Fibroblast of mammary gland (primary cell): Measurements from ENCODE around the gene PPP1R13B.

Source experiments
- DNase-seq: peaks from one replicate; pipeline ENCODE4 v3.0.0-alpha.2; 2010; ENCODE audit warnings: low read depth
- H3K4me3 ChIP-seq: 2 replicates; pipeline ENCODE4 v1.5.1; 2011; ENCODE audit warnings: low read depth, mild to moderate bottlenecking, low read length, moderate library complexity; ENCODE audit not compliant: control insufficient read depth
- TF ChIP-seq, protein P1 (sequence below): conservative IDR thresholded peaks from 2 replicates; pipeline ENCODE4 v1.5.1; 2011; ENCODE audit warnings: low read depth, low read length, inconsistent platforms; ENCODE audit not compliant: control insufficient read depth, insufficient read depth

The PPP1R13B gene

DNA sequence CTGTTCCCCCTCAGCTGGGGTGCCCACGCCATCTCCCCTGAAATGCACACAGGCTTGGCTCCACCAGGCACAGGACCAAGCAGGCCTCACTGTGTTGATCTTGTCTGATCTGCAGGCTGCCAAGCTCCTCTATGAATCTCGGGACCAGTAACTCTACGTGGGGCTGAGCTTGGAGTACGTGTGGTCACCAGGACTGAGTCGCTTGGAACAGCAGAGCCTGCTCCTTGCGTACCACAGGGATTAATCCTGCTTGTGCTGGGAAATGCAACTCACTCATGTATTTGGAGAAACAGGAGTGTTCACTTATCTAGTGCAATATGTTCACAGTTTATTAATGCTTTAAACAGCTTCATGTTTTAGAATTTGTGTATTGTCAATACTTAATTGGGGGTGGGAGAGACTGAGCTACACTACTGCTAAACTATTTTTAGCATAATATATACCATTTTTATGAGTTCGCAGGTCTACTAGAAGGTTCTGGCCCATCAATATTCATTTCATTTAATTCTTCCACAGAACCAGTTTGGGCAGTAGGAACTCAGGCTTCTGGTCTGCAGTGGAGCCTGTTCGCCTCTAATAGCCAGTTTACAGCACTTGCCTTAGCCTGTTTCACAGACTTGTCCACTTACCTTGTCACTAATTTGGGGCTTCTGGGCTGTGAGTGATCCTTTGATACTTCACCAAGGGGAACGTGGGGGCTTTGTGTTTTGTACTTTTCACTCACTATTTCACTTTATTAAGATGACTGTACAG is 114.3 kb downstream of the PPP1R13B start:
- no peak for DNase-seq
- TF ChIP-seq, protein P1, sequence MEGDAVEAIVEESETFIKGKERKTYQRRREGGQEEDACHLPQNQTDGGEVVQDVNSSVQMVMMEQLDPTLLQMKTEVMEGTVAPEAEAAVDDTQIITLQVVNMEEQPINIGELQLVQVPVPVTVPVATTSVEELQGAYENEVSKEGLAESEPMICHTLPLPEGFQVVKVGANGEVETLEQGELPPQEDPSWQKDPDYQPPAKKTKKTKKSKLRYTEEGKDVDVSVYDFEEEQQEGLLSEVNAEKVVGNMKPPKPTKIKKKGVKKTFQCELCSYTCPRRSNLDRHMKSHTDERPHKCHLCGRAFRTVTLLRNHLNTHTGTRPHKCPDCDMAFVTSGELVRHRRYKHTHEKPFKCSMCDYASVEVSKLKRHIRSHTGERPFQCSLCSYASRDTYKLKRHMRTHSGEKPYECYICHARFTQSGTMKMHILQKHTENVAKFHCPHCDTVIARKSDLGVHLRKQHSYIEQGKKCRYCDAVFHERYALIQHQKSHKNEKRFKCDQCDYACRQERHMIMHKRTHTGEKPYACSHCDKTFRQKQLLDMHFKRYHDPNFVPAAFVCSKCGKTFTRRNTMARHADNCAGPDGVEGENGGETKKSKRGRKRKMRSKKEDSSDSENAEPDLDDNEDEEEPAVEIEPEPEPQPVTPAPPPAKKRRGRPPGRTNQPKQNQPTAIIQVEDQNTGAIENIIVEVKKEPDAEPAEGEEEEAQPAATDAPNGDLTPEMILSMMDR = no peak

DNA sequence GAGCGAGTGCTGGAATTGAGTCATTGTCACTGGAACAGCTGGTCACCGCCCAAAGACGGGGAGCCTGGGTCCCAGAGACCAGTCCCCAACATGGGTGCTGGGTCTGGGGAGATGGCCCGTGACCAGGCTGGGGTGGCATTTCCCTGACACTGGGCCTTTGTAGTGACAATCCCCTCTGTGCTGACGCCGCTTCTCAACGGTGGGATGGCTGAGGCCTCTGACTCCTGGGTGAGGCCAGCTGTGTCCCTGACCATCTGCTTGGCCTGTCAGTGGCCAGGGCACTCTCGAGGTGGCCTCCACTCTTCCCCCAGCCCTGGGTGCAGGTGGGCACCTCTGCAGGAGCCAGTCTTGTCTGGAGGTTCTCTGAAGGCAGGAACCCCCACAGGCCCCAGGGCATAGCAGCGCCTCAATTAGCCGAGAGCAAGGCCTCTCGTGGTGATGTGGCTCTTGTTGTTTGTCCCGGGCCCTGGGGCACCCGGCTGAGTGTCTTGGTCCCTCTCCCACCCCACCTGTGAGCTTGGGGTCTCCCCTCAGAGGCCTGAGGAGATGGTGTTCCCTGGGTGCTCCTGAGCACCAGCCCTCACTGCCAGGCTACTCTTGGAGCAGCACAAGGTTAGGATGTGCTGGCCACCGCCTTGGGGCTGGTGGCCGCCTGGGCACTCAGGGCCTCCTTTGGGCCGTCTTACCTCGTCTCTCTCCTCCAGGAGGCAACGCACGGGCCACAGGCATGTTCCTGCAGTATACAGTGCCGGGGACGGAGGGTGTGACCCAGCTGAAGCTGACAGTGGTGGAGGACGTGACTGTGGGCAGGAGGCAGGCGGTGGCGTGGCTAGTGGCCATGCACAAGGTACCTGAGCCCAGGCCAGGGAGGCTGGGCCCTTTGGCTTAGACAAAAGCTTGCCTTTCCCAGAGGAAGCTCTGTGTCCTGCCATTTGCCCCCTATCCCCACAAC is 115.2 kb downstream of the PPP1R13B start:
- H3K4me3 ChIP-seq = no peak overlapping the region
- no peak for DNase-seq
- TF ChIP-seq, protein P1 = no peak

More for the DNA sequence above, 114.3 kb downstream of the PPP1R13B start:
- H3K4me3 ChIP-seq = no peak overlapping the region

DNA sequence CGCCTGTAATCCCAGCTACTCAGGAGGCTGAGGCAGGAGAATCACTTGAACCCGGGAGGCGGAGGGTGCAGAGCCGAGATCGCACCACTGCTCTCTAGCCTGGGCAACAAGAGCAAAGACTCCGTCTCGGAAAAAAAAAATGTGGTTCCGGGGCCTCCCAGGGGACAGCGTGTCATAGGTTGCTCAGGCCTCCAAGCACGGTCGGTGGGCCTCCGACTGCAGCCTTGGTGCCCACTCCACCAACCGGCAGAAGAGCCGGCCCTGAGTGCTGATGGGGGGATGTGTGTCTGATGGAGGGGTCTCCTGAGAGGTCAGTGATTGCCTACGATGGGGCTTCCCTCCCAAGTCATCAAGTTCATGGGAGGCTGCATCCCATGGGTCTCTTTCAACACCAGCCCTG is 115.9 kb downstream of the PPP1R13B start:
- no peak for DNase-seq
- TF ChIP-seq, protein P1 = no peak
- H3K4me3 ChIP-seq = no peak overlapping the region

DNA sequence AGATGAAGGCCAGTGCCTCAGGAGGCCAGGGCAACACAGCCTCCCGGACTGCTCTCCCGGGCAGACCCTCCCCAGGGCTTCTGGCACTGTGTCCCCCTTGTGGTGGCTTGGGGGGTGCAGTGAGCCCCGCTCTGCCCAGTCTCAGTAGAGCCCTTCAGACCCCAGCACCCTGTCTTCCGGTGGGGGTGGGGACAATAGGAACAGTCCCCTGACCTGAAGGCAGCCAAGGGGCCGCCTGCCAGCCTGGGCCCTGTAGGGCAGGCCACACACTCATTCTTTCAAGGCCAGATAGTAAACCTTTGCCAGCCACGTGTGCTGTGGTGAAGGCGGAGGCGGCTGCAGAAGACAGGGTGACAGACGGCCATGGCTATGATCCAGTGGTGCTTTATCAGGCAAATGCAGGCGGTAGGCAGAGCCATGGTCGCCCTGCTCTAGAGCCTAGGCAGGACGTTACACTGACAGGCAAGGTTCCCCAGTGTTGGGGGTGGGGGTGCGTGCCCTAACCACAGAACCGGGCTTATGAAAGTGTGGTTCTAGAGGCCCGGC is 116.8 kb downstream of the PPP1R13B start:
- TF ChIP-seq, protein P1 = peak; percentile 4
- H3K4me3 ChIP-seq = no peak overlapping the region
- DNase-seq = no peak

DNA sequence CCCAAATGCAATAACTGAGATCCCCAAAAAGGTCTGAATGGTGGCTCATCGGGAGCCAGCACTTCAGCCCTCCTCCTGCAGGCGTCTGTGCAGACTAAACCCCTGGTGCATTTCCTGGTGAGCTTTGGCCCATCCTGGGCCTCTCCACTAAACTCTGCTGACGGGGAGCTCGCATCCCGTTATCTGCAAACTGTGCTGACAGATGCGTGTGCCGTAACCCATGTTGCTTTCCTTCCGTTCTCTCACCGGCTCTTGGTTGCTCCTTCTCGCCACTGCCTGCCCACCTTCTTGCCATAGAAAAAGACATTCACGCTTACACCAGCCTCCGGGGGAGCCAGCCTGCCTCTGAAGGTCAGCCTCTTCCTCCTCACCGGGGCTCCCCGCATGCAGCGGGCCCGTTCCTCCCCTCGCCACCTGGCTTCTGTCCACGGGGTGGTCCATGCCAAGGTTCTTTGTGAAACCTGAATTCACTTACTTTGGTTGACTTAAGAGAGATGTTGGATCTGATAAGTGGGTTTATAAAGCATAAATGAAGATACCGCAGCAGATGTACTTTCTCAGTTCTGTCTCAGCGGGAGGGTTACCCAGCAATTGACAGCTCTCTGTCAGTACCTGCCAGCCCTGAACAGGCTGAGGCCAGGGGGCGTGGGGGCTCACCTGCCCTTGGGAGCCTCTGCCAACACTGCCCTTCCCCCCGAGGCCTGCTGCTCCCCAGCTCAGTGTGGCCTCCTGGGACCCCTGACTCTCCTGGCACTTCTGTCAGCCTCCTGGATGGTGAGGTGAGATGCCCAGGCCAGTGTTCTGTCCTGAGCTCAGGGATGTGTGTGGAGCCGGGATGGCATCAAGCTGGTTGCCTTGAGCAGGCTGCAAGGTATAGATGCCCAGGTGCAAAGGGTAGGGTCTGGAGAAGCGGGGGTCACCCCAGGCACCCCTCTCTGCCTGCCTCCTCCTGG is 117.6 kb downstream of the PPP1R13B start:
- H3K4me3 ChIP-seq = no peak overlapping the region
- DNase-seq = no peak
- TF ChIP-seq, protein P1 = no peak

DNA sequence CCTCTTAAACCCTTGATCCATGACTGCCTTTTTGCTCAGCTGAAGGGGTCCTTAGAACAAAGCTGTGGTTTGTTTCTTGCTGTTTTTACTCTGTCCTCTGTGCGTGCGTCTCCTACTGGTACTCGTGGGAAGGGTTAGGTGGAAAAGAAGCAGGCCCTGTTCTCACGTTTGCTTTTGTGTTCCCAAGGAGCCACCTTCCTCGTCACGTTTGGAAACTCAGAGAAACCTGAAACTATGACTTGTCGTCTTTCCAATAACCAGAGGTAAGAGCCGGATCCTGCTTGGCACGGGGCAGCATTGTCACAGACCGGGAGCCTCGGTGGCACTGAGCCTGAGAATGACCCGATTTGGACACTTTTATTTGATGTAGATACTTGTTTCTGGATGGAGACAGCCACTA is 118.7 kb downstream of the PPP1R13B start:
- no peak for DNase-seq
- TF ChIP-seq, protein P1 = no peak

More for the DNA sequence above, 118.7 kb downstream of the PPP1R13B start:
- H3K4me3 ChIP-seq = no peak overlapping the region
